HCT116 (cell line): ENCODE results near the gene HOXD10. TPM values are rescaled to one million over a fixed set of nuclear protein-coding genes. Genes with fewer than 3 reads are reported as not detected.

Source experiments
- ATAC-seq: fragments of 200-7000 bp; cut with Tn5 transposase; 2 replicates; pipeline ENCODE4 v1.9.1; 2020; ENCODE audit warnings: mild to moderate bottlenecking, moderate library complexity
- BruUV-seq: library from RNA; stranded (reverse); fragments of 400-500 nt; replicated peaks from 2 replicates; lab custom pipeline; 2021; lab: Mats Ljungman, UMichigan
- CTCF ChIA-PET: fragments of 300-600 bp; sonication (Branson Sonifier 250); formaldehyde crosslinking; loops from one replicate; lab custom pipeline; 2021; ENCODE audit warnings: antibody characterized with exemption; lab: Charles Lee
- POLR2A ChIA-PET: fragments of 300-600, 350-600 bp; sonication (Branson Sonifier 250); formaldehyde crosslinking; loops from one replicate; lab custom pipeline; 2021; ENCODE audit warnings: antibody characterized with exemption; lab: Charles Lee
- RAD21 ChIA-PET, 2 experiments: fragments of 300-600 bp; sonication (Branson Sonifier 250); formaldehyde crosslinking; loops; one replicate each; lab custom pipeline; 2023; ENCODE audit warnings: low total read pairs in 2 of 2; ENCODE audit not compliant: uncharacterized antibody in 2 of 2, unreplicated experiment in 2 of 2, low non-redundant PET in 1 of 2; lab: Charles Lee
- DNase-seq: peaks from one replicate; pipeline ENCODE4 v3.0.0-alpha.2; 2010; ENCODE audit warnings: low read depth, low spot score
- H2AFZ ChIP-seq: fragments of 200-600 bp; shearing (Covaris generic), sonication (generic); 2 replicates; pipeline ENCODE4 v1.6.1; 2017; ENCODE audit warnings: low read depth, mixed run types, mixed read lengths, antibody characterized with exemption, low read length; ENCODE audit not compliant: poor library complexity, severe bottlenecking
- H3K27ac ChIP-seq: 2 replicates; pipeline ENCODE4 v1.5.1; 2012; ENCODE audit warnings: low read depth, low read length
- H3K27me3 ChIP-seq: fragments of 200-600 bp; sonication (generic); 2 replicates; pipeline ENCODE4 v1.6.1; 2016; ENCODE audit warnings: mixed run types, low read length, mixed read lengths; ENCODE audit not compliant: insufficient read depth
- H3K36me3 ChIP-seq, 2 experiments: fragments of 200-500 bp in 1 of 2; fragments of 200-600 bp in 1 of 2; sonication (Bioruptor generic) in 1 of 2; sonication (generic) in 1 of 2; 2 replicates each; pipeline versions ENCODE4 v1.5.1 to v1.6.1; 2014 to 2016; ENCODE audit warnings: low read length in 2 of 2, inconsistent platforms in 1 of 2, mixed read lengths in 1 of 2, mixed run types in 1 of 2; ENCODE audit not compliant: insufficient read depth in 2 of 2, control insufficient read depth in 1 of 2
- H3K4me1 ChIP-seq, 2 experiments: fragments of 200-600 bp in 1 of 2; sonication (generic) in 1 of 2; 2 replicates each; pipeline versions ENCODE4 v1.5.1 to v1.6.1; 2012 to 2017; ENCODE audit warnings: low read length in 2 of 2, inconsistent platforms in 1 of 2, mild to moderate bottlenecking in 1 of 2, mixed read lengths in 1 of 2, mixed run types in 1 of 2, moderate library complexity in 1 of 2; ENCODE audit not compliant: insufficient read depth in 2 of 2, control insufficient read depth in 1 of 2
- H3K4me2 ChIP-seq: fragments of 200-600 bp; sonication (generic); 2 replicates; pipeline ENCODE4 v1.6.1; 2017; ENCODE audit warnings: mixed run types, low read length, mixed read lengths
- H3K4me3 ChIP-seq, 2 experiments: fragments of 200-600 bp in 1 of 2; sonication (generic) in 1 of 2; replicated peaks in 1 of 2; 2 replicates each; pipeline ENCODE4 v1.5.1; 2011 to 2016; ENCODE audit warnings: low read length in 2 of 2, control low read depth in 1 of 2, low read depth in 1 of 2, mild to moderate bottlenecking in 1 of 2, mixed read lengths in 1 of 2, mixed run types in 1 of 2
- H3K79me2 ChIP-seq: fragments of 200-600 bp; sonication (generic); 2 replicates; pipeline ENCODE4 v1.6.1; 2017; ENCODE audit warnings: mild to moderate bottlenecking, mixed run types, low read length, moderate library complexity, mixed read lengths; ENCODE audit not compliant: insufficient read depth
- H3K9ac ChIP-seq: fragments of 200-600 bp; sonication (generic); 2 replicates; pipeline ENCODE4 v1.6.1; 2016; ENCODE audit warnings: low read length, mixed read lengths
- H3K9me2 ChIP-seq: fragments of 200-600 bp; sonication (generic), shearing (Covaris generic); 2 replicates; pipeline ENCODE4 v1.6.1; 2017; ENCODE audit warnings: mixed run types, mild to moderate bottlenecking, moderate library complexity; ENCODE audit not compliant: insufficient read depth
- H3K9me3 ChIP-seq, 2 experiments: fragments of 200-500 bp in 1 of 2; fragments of 200-600 bp in 1 of 2; sonication (Bioruptor generic) in 1 of 2; sonication (generic) in 1 of 2; 2 replicates each; pipeline ENCODE4 v1.6.1; 2014 to 2017; ENCODE audit warnings: low read length in 2 of 2, mixed read lengths in 2 of 2, inconsistent platforms in 1 of 2, low read depth in 1 of 2, mild to moderate bottlenecking in 1 of 2, mixed run types in 1 of 2, moderate library complexity in 1 of 2; ENCODE audit not compliant: control insufficient read depth in 1 of 2, insufficient read depth in 1 of 2
- H4K20me1 ChIP-seq: fragments of 200-600 bp; sonication (generic), shearing (Covaris generic); 2 replicates; pipeline ENCODE4 v1.6.1; 2017; ENCODE audit warnings: mixed run types, mild to moderate bottlenecking, moderate library complexity; ENCODE audit not compliant: insufficient read depth
- ATF3 ChIP-seq: IDR thresholded peaks from 2 replicates; pipeline ENCODE4 v1.6.1; 2012
- CBX3 ChIP-seq: IDR thresholded peaks from 2 replicates; pipeline ENCODE4 v1.6.1; 2012; ENCODE audit warnings: low read depth
- CTCF ChIP-seq, 3 experiments: fragments of 200-600 bp in 1 of 3; sonication (generic) in 1 of 3; IDR thresholded peaks in 2 of 3; conservative IDR thresholded peaks in 1 of 3; 2 replicates each; pipeline ENCODE4 v1.5.1; 2012 to 2017; ENCODE audit warnings: low read depth in 2 of 3, low read length in 2 of 3, antibody characterized with exemption in 1 of 3, borderline replicate concordance in 1 of 3, control low read depth in 1 of 3, mild to moderate bottlenecking in 1 of 3, mixed read lengths in 1 of 3, mixed run types in 1 of 3, moderate library complexity in 1 of 3; ENCODE audit not compliant: insufficient read depth in 1 of 3
- EGR1 ChIP-seq: IDR thresholded peaks from 2 replicates; pipeline ENCODE4 v1.6.1; 2012; ENCODE audit warnings: low read depth
- EZH2 ChIP-seq: fragments of 200-600 bp; sonication (generic); IDR thresholded peaks from 2 replicates; pipeline ENCODE4 v1.6.1; 2017; ENCODE audit warnings: antibody characterized with exemption, mixed run types
- FOSL1 ChIP-seq: IDR thresholded peaks from 2 replicates; pipeline ENCODE4 v1.6.1; 2012; ENCODE audit warnings: low read depth
- POLR2A ChIP-seq: IDR thresholded peaks from 2 replicates; pipeline ENCODE4 v1.7.0; 2011; ENCODE audit warnings: borderline replicate concordance; ENCODE audit not compliant: insufficient read depth, insufficient read length; ENCODE audit errors: extremely low read depth
- POLR2AphosphoS5 ChIP-seq: IDR thresholded peaks from 2 replicates; pipeline ENCODE4 v1.6.1; 2011; ENCODE audit warnings: mild to moderate bottlenecking, low read depth, low read length, moderate library complexity
- RAD21 ChIP-seq: IDR thresholded peaks from 2 replicates; pipeline ENCODE4 v1.6.1; 2012; ENCODE audit warnings: low read depth, mild to moderate bottlenecking
- SP1 ChIP-seq: IDR thresholded peaks from 2 replicates; pipeline ENCODE4 v1.6.1; 2012; ENCODE audit warnings: low read depth
- SRF ChIP-seq: IDR thresholded peaks from 2 replicates; pipeline ENCODE4 v1.6.1; 2012; ENCODE audit warnings: low read depth
- ZNF274 ChIP-seq: fragments of 200-500 bp; sonication (Bioruptor generic); IDR thresholded peaks from 2 replicates; pipeline ENCODE4 v1.6.1; 2014; ENCODE audit warnings: mild to moderate bottlenecking, low read depth, low read length, inconsistent platforms
- intact Hi-C: fragments of 100-400 bp; cut with micrococcal nuclease; formaldehyde crosslinking; loops from 2 replicates; pipeline ENCODE4 v1.10.0; 2022
- total RNA-seq: library from RNA; stranded (reverse); gene quantifications from one replicate; pipeline ENCODE4 v1.2.1, GENCODE V29; 2021; ENCODE audit not compliant: unreplicated experiment

HOXD10 gene
- total RNA-seq, 1 experiment from 2014 or later, result not detected

GRCh38 chr2:176103742-176104315 lies 12.7 kb upstream of the HOXD10 start:
- Histone ChIP-seq H3K9ac (no peak overlapping the region), H3K4me3 (no peak overlapping the region), H3K27me3 (no peaks in the 10 kb centered on the region), H3K36me3 (no peaks in the 10 kb centered on the region), H3K9me2 (no peaks in the 10 kb centered on the region), H3K4me2 (no peak overlapping the region), H3K27ac (no peak overlapping the region), H3K79me2 (no peaks in the 10 kb centered on the region), H3K4me1 (peaks cover 0 to 11% of the 10 kb centered on the region in 2 experiments; a peak in 1 of 4 replicates), H3K9me3 (no peaks in the 10 kb centered on the region), H4K20me1 (no peaks in the 10 kb centered on the region), H2AFZ (no peak overlapping the region)
- POLR2A ChIA-PET, result no interaction called here
- CTCF ChIA-PET, result no interaction called here
- DNase-seq, result no peak
- ATAC-seq, result no peak
- BruUV-seq, result no TSS peak
- TF ChIP-seq POLR2A (no peak), FOSL1 (no peak), EGR1 (no peak), CTCF (IDR thresholded peaks at IDR 0.05 in 2 of 3, conservative IDR thresholded peaks at IDR 0.05 in 1 of 3; ENCODE audit: borderline replicate concordance in 1 of 3, insufficient read depth in 1 of 3, low read depth in 2 of 3, low read length in 2 of 3) (no peak), SRF (no peak), EZH2 (no peak)
- RAD21 ChIA-PET, result no interaction called here
- intact Hi-C loops, result no loop called here

GRCh38 chr2:176104316-176105077 lies 12.1 kb upstream of the HOXD10 start:
- no peak for DNase-seq
- no peak overlapping the region for H3K4me2 ChIP-seq
- H3K27me3 ChIP-seq, result no peaks in the 10 kb centered on the region
- ChIA-PET RAD21 (no interaction called here), CTCF (no interaction called here), POLR2A (no interaction called here)
- no peaks in the 10 kb centered on the region for H3K79me2 ChIP-seq
- no peak overlapping the region for H3K9ac ChIP-seq
- H3K4me3 ChIP-seq, result no peak overlapping the region
- H3K36me3 ChIP-seq, result no peaks in the 10 kb centered on the region
- no peak overlapping the region for H3K27ac ChIP-seq
- H3K9me3 ChIP-seq, result no peaks in the 10 kb centered on the region
- BruUV-seq, result no TSS peak
- no peaks in the 10 kb centered on the region for H4K20me1 ChIP-seq
- H3K4me1 ChIP-seq, result peaks cover 0 to 11% of the 10 kb centered on the region in 2 experiments; a peak in 1 of 4 replicates
- no peaks in the 10 kb centered on the region for H3K9me2 ChIP-seq
- intact Hi-C loops, result no loop called here
- ATAC-seq, result no peak
- no peak overlapping the region for H2AFZ ChIP-seq
- TF ChIP-seq EGR1, result no peak
- no peak for TF ChIP-seq ZNF274
- no peak for TF ChIP-seq CTCF (IDR thresholded peaks at IDR 0.05 in 2 of 3, conservative IDR thresholded peaks at IDR 0.05 in 1 of 3; ENCODE audit: borderline replicate concordance in 1 of 3, insufficient read depth in 1 of 3, low read depth in 2 of 3, low read length in 2 of 3)
- no peak for TF ChIP-seq RAD21
- no peak for TF ChIP-seq CBX3
- no peak for TF ChIP-seq POLR2AphosphoS5
- no peak for TF ChIP-seq SP1
- no peak for TF ChIP-seq ATF3
